Right forelimb (tissue), 1 donor: ENCODE data around the gene TIPIN.
"Not testable (repeated sequence)": the region's sequence is repeated elsewhere in the genome, so short reads cannot be mapped to it uniquely, and the experiment has no call there.

Experiments
- DNase-seq: peaks from one replicate; pipeline ENCODE4 v3.0.0-alpha.2; 2018

Gene TIPIN, protein sequence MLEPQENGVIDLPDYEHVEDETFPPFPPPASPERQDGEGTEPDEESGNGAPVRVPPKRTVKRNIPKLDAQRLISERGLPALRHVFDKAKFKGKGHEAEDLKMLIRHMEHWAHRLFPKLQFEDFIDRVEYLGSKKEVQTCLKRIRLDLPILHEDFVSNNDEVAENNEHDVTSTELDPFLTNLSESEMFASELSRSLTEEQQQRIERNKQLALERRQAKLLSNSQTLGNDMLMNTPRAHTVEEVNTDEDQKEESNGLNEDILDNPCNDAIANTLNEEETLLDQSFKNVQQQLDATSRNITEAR

DNA sequence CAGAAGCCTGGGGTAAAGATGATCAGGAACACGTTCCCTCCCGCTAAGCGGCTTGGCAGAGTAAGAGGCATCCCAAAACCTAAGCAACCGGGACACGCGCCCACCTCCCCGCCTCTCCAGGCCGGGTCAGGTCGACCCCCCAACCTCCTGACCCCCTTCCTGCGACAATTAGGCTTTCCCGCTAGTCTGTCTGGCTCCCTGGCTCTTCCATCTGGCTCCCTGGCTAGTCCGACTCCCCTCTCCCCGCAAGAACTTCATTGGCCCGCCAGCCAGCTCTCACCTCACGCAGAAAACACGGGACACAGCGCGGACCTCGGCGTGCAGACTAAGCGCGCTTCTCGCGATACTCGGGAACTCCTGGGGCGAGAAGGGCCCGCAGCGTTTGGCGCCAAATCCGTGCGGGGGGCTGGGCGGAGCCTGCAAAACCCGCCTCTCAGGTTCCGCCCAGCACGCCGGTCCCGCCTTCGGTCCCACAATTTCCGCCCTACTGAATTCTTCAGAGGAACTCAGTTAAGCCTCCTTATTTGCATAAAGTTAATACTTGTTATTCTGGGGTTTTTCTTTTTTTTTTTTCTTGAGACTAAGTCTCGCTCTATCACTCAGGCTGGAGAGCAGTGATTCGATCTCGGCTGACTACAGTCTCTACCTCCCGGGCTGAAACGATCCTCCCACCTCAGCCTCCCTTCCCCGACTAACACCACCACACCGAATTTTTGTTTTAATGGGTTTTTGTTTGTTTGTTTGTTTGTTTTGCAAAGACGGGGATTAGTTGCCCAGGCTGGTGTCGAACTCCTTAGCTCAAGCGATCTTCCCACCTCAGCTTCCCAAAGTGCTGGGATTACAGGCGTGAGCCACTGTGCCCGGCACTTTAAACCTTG lies at the start of gene TIPIN:
TIPIN (minus strand) TSS at position 327 of the 878 bp plus-strand sequence. CDS start 3,738 bp downstream, outside the sequence.
- peak; percentile 98 for DNase-seq

DNA sequence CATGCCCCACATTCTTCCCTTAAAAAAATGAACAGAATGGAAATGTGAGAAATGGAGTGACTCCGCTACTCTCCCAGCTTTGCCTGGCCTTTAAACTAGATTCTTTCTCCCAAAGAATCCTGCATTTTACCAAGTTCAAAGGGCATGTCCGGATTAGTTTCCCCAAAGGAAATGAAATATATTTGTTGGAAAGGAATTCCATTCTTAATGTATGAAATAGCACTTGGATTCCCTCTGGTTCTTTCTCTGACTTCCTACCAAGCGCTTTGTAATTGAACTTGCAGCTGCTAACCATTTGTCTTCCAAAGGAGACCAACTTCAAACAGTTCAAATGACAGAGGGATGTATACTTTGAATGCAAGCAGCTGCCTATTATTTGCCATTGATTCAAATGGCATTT lies 49.1 kb upstream of the TIPIN start:
- DNase-seq: no peak

DNA sequence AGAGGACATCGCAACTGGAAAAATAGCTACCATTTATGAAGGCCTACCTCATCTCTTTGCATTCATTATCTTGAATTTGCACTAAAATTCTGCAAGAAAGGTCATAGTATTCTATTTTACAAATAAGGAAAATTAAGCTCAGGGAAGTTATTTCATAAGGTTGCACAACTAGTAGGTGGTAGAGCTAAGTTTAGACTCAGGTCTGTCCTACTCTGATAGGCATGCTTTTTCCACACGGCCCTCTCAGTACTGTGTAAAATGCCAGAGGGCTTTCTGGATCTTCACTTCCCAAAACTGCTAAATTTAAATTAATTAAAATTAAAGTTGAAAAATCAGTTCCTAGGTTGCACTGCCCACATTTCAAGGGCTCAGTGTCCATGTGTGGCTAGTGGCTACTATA lies 48.5 kb upstream of the TIPIN start:
- DNase-seq: no peak

DNA sequence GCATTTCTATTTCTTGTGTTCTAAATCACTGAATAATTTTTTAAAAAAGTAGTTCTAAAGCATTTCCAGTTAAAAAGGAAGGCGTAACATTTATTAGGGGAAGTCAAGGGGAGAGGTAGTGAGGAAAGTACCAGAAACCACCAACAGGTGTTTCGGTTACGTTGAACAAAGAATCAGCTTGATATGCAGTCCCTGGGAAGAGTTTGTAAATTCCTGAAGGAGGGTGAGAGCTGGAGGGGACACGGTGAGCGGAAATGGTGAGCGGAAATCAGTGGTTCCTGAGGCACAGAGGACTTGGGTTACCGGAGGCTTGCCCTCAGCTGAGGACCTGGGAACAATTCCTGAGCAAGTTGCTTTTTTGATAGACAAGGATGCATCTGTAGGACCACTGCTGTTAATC lies 48.0 kb upstream of the TIPIN start:
- no peak for DNase-seq

DNA sequence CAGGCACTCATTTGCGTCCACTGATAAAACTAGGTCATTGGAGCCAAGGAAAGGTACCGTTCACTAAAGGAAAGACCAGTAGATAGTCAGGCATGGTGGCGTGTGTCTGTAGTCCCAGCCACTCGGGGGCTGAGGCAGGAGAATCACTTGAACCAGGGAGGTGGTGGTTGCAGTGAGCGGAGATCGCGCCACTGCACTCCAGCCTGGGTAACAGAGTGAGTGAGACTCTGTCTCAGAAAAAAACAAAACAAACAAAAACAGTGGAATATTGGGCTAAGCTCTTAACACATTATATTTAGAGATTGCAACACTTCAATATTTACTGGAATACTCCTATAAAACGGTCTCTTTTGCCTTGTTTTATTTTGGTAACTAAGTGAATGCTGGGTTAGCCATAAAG lies 47.6 kb upstream of the TIPIN start:
- DNase-seq: no peak

DNA sequence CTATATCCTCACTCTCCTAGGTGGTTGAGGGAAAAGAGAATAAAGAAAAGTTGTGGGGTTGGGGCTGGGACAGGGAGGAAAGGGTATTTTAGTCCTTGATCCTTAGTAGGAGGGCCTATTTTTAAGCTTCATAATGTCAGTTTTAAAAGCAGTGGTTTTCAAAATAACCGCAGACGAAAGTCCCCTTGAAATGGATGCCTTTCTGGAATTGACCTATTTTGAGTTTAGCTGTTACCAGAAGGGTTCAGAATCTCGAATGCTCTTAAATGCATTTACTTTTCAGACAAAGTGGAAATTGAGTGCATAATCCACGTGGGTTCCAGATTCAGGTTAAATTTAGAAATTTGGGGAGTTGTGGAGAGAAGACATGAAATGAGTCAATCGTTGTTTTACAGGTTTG lies 46.8 kb upstream of the TIPIN start:
- no peak for DNase-seq

DNA sequence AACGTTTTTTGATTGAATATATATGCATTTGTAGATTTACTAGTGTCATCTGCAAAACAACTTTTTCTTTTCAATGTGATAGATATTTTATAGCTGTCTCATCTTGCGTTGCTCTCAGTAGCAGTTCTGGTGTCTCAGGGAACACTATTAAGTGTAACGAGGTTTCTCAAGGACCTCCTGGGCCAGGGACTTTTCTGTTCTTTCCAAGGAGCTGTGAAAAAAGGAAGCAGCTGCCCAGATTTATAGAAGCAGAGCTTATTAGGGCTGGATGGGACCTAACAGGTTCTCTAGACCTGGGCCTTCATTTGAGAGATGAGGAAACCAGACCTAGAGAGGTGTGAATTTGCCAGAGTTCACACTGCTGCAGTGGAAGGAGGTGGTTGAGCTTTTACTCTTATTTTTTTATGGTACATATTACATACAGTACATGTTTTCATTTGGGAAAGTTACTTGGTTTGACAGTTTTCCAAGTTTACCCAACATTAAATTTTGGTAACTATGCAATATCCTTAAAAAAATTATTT lies 46.3 kb upstream of the TIPIN start:
- no peak for DNase-seq

DNA sequence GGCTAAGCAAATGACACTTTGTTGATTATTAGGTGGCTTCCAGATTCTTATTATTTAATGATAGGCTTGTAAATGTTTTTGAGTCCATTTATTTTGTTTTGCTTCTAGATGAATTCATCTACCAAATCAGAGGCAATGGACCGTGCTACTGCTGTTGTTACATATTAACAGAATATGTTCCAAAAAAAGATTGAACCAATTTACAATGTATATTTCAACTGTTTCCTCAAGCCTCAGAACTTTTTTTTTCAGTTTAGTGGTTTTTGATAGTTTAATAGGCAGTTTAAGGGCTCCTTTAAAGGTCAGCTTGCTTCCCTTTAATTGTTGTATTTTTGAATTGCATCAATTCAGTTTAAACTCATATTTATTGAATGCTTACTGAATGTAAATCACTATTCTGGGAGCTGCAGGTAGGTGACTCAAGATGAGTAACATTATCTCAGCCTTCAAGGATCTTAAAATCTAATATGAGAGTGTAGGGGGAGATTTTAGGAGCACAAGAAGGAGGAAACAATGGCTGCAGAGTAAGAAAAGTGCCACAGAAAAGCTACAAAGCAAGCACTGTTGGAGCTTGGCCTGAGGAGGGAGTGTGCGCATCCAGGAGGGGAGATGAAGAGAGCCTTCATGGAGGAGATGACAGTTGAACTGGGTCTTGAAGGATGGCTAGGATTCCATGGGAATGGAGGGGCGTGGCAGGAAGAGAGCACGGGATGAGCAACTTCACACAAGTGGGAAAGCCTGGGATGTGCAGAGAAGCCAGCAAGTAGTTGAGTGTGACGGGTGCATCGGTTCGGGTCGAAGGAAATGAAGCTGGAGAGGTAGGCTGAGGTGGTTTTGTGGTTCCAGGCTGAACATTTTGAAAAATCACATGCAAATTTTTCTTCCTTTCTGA lies 44.9 kb upstream of the TIPIN start:
- no peak for DNase-seq

DNA sequence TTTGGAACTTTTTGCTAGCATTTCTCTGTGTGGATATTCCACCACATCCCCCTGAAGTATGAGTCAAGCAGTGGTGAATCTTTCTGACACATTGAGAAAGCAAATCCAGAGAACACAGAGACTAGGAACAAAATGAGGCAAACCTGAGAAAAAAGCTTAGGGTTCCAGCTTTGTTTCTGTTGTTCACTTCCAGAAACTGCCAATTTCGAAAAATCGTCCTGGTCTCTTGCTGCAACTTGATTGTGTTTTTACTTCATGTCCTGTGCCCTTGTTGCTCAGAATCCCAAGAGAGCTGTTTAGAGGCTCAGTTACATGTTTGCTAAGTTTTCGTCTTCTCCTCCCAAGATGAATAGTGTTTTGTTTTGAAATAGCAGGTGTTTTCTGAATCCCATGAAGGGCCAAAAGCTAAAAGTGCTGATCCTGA lies 43.9 kb upstream of the TIPIN start:
- DNase-seq: no peak

DNA sequence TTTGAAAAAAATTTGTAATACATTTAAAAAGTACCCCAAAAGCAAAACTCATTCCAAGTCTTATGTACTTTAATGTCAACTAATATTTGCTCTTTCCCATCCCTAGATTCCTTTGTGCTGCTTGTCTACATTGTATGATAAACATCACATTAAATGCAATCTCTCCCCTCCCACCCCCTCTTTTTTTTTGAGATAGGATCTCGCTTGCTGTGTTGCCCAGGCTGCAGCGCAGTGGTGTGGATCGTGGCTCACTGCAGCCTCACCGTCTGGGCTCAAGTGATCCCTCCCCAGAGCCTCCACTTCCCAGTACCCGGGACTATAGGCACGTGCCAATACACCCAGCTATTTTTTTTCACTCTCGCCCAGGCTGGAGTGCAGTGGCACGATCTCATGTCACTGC lies 42.8 kb upstream of the TIPIN start:
- no peak for DNase-seq

DNA sequence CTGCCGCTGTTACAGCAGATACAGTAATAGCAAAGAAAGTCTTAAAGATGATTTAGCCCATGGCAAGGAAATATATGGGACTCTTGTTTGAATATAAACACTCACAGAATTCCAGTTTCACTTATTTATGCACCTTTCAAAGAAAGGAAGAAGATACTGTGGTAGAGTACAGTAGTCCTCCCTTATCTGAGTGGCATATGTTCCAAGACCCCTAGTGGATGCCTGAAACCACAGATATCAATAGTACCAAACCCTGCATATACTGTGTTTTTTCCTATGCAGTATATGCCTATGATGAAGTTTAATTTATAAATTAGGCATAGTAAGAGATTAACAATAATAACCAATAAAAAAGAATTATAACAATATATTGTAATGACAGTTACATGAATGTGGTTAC lies 38.4 kb upstream of the TIPIN start:
- DNase-seq: no peak

DNA sequence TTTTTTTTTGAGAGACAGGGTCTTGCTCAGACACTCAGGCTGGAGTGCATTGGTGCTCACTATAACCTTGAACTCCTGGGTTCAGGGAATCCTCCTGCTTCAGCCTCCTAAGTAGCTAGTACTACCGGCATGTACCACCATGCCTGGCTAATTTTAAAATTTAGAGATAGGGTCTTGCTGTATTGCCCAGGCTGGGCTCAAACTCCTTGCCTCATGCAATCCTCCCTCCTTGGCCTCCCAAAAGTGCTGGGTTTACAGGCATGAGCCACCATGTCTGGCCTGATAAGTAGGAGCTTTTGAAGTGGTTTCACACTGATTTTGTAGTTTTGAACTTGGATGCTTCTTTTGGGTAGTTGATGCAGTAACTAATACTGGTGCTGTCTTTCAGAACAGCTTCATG lies 38.0 kb upstream of the TIPIN start:
- DNase-seq: no peak

DNA sequence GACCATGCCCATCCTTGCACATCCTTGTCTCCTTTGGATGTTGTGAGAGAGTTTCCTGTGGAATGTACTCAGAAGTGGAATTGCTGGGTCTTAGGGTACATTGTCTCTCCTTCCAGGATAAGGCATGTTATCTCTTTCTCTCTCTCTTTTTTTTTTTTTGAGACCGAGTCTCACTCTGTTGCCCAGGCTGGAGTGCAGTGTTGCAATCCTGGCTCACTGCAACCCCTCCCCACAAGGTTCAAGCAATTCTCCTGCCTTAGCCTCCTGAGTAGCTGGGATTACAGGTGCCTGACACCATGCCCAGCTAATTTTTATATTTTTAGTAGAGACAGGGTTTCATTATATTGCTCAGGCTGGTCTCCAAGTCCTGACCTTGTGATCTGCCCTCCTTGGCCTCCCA lies 36.6 kb upstream of the TIPIN start:
- DNase-seq: not testable (repeated sequence)

DNA sequence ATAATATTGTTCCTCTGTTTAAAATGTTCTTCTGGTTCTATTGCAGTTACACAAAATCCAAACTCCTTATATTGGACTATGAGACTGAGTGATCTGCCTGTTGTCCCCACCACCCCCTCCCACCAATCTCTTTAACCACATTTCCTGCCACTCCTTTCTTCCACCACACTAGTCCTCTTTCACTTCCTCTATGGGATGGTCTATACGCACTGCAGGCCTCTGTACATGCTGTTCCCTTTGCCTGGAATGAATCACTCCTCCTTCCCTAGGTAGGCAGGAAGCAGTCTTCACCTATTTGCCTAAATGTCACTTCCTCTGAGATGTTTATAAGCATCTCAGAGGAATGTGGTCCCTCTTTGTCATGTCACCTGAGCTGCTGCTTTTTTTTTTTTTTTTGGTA lies 34.2 kb upstream of the TIPIN start:
- DNase-seq: no peak

DNA sequence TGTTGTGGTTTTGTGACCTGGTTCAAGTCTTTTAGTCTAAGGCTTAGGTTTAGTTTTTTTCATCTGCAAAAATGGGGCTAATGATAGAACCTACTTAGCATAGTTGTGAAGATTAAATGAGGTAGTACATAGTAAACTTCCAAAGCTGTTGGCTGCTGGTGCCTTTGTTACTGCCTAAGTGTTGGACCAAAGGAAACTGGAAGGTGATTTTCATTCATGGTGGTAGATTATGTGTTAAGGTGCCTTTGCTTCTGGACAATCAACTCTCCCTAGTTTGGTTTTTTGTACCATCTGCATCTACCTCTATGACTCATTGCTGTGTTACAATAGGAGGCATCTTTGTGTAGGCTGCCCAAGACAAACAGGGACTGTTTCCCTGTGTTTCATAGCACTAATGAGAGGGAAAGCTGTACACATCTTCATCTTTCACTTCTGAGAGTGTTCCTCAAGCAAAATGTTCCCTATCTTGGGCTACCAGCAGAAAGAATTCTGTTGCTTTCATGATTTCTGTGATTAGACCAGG lies 33.4 kb upstream of the TIPIN start:
- no peak for DNase-seq

DNA sequence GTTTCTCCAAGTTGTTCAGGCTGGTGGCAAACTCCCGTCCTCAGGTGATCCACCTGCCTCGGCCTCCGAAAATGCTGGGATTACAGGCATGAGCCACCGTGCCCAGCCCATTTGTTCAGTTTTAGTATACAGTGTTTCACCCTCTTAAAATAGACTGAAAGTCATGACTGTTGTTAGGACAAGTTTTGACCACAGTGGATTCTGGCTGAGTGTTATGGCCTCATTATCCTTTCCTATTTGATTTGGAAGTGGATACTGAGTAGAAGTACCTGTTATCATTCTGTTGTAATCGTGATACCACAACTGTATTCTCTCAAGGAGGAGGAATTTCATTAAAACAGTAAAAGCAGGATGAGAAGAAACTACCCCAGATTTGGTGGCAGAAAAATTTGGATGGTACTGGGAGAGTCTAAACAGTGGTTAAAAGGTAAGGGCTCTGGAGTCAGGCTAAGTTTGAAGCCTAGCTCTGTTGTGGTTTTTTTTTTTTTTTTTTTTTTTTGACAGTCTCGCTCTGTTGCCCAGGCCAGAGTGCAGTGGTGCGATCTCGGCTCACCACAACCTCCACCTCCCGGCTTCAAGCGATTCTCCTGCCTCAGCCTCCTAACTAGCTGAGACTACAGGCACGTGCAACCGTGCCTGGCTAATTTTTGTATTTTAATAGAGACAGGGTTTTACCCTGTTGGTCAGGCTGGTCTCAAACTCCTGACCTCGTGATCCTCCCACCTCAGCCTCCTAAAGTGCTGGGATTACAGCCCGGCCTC lies 32.8 kb upstream of the TIPIN start:
- no peak for DNase-seq

DNA sequence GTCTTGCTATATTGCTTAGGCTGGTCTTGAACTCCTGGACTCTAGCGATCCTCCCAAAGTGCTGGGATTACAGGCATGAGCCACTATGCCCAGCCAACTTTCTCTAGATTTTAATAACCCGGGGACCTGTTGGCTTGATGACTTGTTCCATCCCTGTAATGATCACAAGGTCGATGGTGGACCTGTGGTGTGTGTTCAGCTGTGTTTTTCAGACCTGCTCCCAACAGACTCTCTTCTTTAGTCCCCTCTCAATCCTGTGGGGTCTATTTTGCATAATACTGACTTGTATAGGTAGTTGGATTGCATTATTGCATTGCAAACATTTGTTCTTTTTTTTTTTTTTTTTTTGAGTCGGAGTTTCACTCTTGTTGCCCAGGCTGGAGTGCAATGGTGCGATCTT lies 32.1 kb upstream of the TIPIN start:
- no peak for DNase-seq

DNA sequence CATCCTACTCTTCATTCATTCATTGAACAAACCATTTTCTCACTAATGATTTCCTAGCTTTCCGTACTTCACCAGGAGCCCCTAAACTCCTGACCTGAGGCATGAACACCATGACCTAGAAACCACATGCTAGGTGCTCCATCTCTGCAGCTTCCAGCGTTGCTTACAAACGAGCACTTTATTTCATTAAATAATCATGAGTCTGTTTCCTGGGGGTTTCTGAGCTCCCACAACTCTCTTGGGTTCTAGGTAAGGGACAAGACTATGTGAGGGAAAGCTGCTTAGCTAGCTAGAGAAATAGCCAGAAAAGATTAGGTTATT lies 31.5 kb upstream of the TIPIN start:
- DNase-seq: no peak

DNA sequence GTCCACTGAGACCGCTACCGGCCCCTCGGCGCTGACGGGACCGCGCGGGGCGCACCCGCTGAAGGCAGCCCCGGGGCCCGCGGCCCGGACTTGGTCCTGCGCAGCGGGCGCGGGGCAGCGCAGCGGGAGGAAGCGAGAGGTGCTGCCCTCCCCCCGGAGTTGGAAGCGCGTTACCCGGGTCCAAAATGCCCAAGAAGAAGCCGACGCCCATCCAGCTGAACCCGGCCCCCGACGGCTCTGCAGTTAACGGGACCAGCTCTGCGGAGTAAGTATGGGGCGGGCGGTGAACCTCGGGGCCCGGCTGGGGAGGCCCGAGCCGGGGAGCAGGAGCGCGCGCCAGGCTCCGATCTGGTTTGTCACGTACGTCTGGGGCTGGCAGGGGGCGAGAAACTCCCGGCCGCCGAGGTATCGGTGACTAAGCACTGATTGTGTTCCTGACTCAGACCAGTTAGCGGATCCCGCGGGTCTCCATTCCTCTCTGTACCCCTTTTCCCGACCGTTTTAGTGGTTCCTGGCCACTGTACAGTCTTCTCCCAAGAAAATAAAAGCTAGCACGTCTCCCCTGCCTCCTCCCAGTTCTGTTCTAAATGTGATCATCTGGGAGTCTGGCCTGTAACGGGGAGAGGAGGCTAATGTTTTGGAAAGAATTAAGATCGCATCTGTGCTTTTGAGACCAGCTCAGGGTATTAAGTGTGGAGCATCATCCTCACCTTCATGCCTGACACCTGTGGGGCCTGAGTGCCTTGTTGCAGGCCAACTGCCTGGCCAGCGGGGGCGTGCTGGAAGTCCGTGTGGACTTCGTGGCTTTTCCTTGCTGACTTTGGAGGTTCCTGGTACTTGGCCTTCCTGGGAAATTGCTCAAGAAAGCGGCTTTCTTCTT lies 30.9 kb upstream of the TIPIN start:
- peak; percentile 77 for DNase-seq

DNA sequence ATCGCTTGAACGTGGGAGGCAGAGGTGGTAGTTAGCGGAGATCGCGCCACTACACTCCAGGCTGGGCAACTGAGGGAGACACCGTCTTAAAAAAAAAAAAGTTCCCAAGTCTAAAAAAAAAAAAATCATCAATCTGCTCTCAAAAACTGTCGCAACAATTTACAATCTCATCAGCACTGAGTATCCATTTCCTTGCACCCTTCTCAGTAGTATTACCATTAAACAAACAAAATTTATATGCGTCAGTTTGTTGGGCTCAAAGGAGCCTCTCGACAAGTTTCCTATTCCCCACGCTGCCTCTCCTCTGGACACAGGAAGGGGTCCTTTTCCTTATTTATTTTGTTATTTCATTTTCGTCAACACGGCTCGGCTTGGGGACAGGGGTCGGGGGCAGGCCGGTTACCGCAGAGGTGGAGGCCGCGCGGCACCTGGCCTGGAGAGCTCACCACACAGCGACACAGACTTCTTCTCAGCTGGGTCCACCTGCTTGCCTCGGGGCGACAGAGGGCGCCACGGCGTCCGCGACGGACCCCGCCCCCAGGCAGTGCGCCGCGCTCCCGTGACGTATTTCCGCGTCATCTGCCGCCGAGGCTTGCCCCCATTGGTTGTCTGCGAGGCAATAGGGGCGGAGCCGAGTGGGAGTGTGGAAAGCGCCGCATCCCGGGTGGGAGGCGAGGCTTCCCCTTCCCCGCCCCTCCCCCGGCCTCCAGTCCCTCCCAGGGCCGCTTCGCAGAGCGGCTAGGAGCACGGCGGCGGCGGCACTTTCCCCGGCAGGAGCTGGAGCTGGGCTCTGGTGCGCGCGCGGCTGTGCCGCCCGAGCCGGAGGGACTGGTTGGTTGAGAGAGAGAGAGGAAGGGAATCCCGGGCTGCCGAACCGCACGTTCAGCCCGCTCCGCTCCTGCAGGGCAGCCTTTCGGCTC lies 30.0 kb upstream of the TIPIN start, which contains the start of gene MAP2K1:
MAP2K1 (plus strand) TSS at position 709 of the 920 bp plus-strand sequence. CDS start 436 bp downstream, outside the sequence.
- DNase-seq: peak; percentile 99
